DOHH2 (cell line): ENCODE measurements around the gene STEAP1B.
"Not testable (repeated sequence)": the region's sequence is repeated elsewhere in the genome, so short reads cannot be mapped to it uniquely, and the experiment has no call there.

Source experiments
- EZH2phosphoT487 ChIP-seq: fragments of 200-600 bp; sonication (generic); IDR thresholded peaks from 2 replicates; pipeline ENCODE4 v1.6.1; 2017; ENCODE audit warnings: borderline replicate concordance, mild to moderate bottlenecking, antibody characterized with exemption, low read length, moderate library complexity, mixed read lengths
- TF ChIP-seq, protein P1 (sequence below): fragments of 200-600 bp; sonication (generic); IDR thresholded peaks from one replicate; pipeline ENCODE4 v1.5.1; 2014; ENCODE audit warnings: antibody characterized with exemption, mild to moderate bottlenecking, low read depth, low read length; ENCODE audit not compliant: poor library complexity, severe bottlenecking

DNA sequence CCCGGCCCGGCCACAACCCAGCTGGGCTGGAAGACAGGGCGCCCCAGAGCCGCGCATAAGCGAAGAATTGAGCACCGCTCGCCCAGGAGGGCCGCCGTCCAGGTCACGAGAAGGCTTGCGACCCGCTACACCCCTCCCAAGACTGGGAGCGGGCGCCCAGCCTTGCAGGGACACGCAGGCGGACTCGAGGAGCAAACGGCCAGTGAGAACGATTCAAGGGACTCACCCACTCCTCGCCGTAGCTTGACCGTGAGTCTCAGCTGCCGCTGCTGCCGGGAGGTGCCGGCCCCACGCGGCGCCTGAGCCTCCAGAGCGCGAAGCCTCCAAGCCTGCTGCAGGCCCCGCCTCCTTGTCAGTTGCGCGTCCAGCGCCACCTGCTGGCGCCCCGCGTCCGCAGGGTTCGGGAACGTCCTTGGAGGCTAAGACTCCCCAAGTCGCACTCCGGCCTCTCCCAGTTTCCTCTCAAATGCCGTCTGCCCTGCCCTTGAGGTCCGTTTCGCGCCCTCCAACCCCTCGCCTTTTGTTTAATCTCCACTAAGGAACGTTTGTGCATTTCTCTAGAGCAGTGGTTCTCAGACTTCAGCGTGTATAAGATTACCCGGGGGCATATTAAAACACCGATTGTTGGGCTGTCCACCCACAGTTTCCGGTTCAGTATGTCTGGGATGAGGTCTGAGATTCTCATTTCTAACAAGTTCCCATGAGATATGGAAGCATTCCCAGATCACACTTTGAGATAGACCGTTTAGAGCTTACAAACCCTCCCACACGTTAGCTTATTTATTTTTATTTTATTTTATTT, at the start of gene STEAP1B:
- TF ChIP-seq, protein P1, sequence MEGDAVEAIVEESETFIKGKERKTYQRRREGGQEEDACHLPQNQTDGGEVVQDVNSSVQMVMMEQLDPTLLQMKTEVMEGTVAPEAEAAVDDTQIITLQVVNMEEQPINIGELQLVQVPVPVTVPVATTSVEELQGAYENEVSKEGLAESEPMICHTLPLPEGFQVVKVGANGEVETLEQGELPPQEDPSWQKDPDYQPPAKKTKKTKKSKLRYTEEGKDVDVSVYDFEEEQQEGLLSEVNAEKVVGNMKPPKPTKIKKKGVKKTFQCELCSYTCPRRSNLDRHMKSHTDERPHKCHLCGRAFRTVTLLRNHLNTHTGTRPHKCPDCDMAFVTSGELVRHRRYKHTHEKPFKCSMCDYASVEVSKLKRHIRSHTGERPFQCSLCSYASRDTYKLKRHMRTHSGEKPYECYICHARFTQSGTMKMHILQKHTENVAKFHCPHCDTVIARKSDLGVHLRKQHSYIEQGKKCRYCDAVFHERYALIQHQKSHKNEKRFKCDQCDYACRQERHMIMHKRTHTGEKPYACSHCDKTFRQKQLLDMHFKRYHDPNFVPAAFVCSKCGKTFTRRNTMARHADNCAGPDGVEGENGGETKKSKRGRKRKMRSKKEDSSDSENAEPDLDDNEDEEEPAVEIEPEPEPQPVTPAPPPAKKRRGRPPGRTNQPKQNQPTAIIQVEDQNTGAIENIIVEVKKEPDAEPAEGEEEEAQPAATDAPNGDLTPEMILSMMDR = peak; percentile 77
- TF ChIP-seq EZH2phosphoT487 = not testable (repeated sequence)
